GM19395 (cell line): ENCODE data around the gene GNA15.
"Not testable (repeated sequence)": the region's sequence is repeated elsewhere in the genome, so short reads cannot be mapped to it uniquely, and the experiment has no call there.

Experiments
- ATAC-seq: cut with Tn5 transposase; IDR thresholded peaks from one replicate; pipeline ENCODE4 v1.9.1; 2021; ENCODE audit warnings: mild to moderate bottlenecking, moderate library complexity; ENCODE audit not compliant: unreplicated experiment

Gene GNA15, protein sequence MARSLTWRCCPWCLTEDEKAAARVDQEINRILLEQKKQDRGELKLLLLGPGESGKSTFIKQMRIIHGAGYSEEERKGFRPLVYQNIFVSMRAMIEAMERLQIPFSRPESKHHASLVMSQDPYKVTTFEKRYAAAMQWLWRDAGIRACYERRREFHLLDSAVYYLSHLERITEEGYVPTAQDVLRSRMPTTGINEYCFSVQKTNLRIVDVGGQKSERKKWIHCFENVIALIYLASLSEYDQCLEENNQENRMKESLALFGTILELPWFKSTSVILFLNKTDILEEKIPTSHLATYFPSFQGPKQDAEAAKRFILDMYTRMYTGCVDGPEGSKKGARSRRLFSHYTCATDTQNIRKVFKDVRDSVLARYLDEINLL

GRCh38 chr19:3135961-3136683, at the start of gene GNA15:
Gene GNA15, plus strand, starts transcription at chr19:3136033. Its CDS starts 418 bp downstream, at chr19:3136451.
- ATAC-seq, result no peak

- ATAC-seq, result no peak
These were observed 48.1 kb upstream of the GNA15 start for GRCh38 chr19:3087769-3088168.

DNA sequence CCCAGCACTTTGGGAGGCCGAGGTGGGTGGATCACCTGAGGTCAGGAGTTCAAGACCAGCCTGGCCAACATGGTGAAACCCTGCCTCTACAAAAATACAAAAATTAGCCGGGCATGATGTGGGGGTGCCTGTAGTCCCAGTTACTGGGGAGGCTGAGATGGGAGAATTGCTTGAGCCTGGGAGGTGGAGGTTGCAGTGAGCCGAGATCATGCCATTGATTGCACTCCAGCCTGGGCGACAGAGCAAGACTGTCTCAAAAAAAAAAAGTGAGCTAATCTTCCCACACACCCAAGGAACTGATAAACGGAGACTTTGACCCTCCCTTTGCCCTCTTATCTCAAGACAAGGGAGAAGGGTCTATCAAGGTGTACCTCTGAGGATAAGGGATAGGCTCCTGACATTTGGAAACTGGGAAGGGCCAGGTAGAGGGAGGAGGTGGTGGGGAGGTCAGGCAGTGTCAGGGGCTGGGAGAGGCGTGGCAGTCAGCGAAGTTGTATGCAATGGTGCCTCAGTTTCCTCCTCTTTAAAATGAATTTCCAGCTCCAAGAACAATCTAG, 46.5 kb upstream of the GNA15 start:
- not testable (repeated sequence) for ATAC-seq

DNA sequence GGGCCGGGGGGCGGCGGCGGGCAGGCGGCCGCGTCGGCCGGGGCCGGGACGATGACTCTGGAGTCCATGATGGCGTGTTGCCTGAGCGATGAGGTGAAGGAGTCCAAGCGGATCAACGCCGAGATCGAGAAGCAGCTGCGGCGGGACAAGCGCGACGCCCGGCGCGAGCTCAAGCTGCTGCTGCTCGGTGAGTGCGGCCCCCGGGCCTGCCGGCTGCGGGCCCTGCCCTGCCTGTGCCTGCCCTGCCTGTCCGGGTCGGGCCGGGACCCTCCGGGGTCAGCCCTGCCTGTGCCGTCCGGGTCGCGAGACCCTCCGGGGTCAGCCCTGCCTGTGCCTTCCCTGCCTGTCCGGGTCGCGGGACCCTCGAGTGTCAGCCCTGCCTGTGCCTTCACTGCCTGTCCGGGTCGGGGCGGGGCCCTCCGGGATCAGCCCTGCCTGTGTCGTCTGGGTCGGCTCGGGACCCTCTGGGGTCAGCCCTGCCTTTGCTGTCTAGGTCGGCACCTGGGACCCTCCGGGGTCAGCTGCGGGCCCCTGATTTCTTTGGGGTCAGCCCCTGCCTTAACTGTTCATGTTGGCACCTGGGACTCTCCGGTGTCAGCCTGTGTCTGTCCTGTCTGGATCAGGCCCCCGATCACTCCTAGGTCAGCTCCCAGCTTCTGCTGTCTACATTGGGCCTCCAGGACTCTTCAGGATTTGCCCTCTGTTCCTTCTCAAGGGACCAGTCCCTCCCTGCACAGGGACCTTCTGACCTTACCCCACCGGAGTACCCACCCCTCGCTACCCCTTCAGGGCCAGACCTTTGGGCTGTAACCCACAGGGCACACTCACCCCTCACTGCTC, 41.0 kb upstream of the GNA15 start:
- no peak for ATAC-seq

- no peak for ATAC-seq
These were observed 40.2 kb upstream of the GNA15 start for GRCh38 chr19:3095441-3096191.

DNA sequence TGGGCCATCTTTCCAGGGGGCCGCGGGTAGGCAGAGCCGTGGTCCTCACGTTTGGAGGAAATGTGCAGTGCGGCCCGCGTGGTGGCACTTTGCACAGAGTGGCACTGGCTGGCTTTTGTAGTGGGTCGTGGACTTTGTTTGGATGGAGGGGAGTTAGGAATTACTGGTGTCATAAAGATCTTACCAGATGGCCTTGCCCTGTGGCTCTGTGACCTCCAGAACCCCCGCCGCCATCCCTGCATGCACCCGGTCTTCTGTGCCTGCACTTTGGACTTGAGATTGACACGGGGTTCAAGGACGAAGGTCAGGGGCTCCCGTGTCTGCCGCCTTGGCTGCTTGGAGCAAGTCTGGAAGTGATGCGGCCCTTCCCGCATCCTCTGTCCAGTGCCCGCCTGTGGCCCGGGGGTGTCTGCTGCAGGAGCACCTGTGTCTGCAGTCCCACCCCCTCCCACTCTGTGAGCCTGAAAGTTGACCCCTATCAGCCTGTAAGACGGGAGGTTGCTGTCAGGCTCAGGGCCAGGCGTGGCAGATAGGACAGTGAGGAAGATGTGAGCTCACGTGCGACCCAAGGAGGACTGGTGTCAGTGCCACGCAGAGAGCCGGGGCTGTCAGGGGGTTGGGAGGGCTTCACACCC, 39.4 kb upstream of the GNA15 start:
- ATAC-seq, result no peak

GRCh38 chr19:3096902-3097326, 38.9 kb upstream of the GNA15 start:
- ATAC-seq, result no peak

DNA sequence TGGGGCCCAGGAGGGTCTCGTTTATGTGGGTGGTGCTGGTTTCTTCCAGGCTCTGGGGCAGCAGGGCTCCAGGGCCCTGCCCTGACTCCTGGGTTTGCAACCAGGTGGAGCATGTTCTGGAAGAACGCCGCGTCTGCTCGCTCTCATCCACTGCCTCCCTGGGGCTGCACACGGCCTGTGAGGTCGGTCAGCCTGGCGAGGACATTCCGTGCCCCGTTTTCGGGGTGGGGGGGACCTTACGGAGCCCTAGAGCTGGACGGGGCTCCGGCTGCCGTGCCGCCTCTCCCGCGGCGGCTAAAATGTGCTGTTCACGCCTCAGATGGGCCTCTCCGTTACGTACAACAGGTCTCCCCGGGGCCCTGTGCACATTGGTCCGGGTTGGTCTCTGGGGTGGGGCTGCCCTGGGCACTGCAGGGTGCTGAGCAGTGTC, 38.4 kb upstream of the GNA15 start:
- ATAC-seq, result no peak

DNA sequence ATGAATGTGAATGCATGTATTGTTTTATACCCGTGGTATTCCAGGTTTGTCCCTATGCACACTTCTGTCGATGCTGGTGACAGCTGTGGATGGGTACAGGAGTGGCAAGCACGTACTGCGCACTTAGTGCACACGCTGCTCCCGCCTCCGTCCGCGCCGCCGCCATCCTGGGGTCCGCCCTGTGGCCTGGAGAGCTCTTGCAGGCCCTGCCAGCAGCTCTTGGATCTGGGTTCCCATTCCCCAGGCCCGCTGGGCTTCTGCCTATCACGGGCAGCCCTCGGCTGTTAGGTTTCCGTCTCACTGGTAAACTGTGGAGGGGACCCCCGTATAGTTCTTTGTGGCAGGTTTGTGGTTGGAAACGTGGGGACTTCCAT, 37.7 kb upstream of the GNA15 start:
- ATAC-seq, result no peak

DNA sequence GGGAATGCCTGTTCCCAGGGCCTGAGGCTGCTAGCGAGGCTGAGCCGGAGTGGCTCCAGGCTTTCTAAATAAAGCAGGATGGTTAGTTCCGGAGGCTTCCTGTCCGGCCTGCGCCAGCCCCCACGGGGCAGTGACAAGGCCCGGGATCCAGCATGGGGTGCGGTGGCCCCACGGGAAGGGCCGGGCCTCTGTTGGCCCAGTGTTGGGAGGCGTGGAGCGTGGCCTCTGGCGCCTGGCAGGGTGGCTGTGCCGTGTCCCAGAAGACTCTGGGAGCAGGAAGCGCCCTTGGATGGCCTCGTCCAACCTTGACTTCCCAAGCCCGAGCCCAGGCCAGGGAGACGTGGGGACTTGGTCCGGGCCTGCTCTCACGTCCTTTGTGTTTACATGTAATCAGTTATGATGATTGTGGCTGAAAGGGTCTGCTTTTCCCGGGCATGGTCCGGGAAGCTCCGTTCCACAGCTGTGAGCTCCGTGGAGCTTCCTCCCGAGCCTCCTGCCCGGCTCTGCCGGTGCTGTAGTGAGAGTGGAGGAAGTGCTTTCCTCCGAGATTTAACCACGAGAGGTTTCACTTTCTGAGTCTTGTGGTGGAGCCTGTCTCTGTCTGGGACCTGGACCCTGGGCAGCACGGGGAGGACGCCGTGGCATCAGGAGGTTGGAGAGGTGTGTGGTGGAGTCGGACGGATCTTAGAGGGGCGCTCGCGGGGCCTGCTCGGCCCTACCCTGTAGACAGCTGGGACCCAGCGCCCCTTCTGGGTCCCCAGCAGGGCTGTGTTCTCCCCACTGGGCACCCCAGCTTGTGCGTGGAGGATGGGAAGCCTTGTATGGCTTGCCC, 37.1 kb upstream of the GNA15 start:
- ATAC-seq, result no peak

DNA sequence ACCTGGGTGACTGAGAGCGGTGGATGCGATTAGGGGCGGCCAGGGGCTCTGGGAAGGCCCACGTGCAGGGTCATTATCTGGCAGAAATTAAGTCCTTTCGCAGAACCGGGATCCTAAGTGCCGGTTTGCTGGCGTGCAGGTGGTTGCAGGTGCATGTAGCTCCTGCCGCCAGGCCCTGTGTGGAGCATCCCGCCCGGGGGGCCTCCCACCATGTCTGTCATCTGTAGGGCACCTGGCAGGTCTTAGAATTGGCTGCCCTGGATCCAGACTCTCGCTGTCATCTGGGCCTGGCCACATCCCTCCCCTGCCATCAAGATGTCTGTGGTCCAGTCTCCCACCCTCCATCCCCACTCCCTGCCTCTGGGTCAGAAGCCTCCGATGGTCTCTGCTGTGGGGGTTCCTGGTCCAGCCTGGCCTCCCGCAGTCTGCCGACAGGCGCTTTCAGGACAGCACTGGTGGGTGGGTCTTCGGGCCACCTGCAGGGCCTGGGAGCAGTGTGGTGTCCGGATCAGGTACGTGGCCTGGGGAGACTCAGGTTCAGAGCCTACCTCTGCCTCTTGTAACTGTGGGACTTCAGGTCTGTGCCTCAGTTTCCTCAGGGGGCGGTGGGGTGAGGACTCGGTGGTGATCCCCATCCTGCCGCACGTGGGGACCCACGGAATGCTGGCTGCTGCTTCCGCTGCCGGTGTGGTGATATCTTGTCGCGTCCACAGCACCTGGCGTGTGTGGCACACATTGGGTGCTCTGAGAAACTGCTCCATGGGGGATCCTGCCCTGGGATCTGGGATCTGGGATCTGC, 36.3 kb upstream of the GNA15 start:
- no peak for ATAC-seq

GRCh38 chr19:3100331-3100730, 35.5 kb upstream of the GNA15 start:
- no peak for ATAC-seq

DNA sequence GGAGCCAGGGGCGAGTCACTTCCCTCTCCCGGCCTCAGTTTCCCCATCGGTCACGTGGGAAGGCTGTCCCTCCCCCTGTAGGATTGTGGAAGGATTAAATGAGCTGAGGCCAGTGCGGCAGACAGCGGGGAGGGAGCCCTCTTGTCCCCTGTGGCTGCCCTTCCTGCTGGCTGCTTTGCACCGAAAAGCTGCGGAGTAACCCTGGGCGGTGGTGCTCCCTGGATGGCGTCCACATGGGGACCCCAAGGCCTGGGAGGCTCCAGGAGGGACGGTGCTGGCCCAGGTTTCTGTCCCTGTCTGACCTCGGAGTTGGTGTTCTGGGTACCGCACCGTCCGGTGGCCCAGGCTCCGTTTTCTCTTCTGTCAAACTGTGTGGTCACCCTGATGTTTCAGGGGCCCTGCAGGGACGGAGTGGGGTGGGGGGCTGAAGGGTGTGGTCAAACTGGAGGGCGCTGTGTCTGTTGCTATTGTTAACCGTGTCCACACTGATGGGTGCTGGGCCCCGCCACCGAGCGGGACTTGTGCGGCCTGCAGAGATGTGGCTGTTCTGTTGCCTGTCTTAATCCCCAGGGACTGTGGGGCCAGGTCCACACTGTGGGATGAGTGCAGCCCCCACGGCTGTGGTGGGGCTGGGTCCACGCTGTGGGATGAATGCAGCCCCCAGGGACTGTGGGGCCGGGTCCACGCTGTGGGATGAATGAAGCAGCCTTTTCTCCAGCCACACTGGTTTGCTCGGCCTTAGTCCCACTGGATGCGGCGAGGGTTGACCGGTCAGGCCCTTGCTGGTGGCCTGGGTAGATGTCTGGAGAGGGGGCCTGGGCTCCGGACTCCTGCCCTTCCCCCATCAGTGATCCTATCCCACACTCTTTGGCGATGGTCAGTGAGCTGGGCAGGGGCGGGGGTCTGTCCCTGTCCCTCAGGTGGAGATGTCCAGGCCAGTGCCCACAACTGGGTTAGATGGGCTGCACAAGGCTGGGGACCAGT, 34.8 kb upstream of the GNA15 start:
- no peak for ATAC-seq

GRCh38 chr19:3102239-3103140, 33.3 kb upstream of the GNA15 start:
- ATAC-seq, result no peak

- ATAC-seq, result no peak
These were observed 31.2 kb upstream of the GNA15 start for GRCh38 chr19:3104708-3104983.
